ENCODE results near the gene DENND1A. TPM values are rescaled to one million over a fixed set of nuclear protein-coding genes. Genes with fewer than 3 reads are reported as not detected.

Gene DENND1A
- polyA plus RNA-seq, 2 donors, result 4.6 to 4.8 TPM

DNA sequence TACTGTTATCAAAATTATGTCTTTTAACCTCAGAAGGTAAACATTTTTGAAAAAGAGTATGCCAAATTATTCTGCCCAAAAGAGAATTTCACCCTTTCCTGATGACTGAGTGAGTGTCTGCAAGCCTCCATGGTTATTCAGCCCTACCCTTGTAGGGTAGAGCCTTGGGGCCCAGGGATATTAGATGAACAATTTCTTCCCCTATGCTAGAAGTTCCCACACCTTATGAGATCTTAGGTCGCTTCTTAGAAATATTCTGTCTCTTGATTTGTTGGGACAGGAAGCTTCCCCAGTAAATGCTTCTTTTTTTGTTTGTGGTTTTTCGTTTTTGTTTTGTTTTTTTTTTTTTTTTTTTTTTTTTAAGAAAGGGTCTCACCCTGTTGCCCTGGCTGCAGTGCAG is 570.8 kb downstream of the DENND1A start:
- 59 to 66% methylated on average over 2 of the region's 2 CpGs for WGBS, 2 donors
- Histone ChIP-seq H3K4me3 (ENCODE audit: low read depth in 1 of 2, low read length in 2 of 2) (no peak overlapping the region), H3K9me3 (ENCODE audit: control insufficient read depth in 2 of 2, insufficient read depth in 1 of 2, low read depth in 1 of 2, low read length in 1 of 2) (no peaks in the 10 kb centered on the region), H3K36me3 (ENCODE audit: control insufficient read depth in 2 of 2, insufficient read depth in 2 of 2, low read length in 1 of 2) (no peaks in the 10 kb centered on the region), H3K4me1 (ENCODE audit: control insufficient read depth in 2 of 2, insufficient read depth in 2 of 2, low read length in 1 of 2) (peaks cover 2 to 4% of the 10 kb centered on the region in 2 donors), H3K27ac (ENCODE audit: low read depth in 2 of 2, low read length in 1 of 2) (no peak overlapping the region), H3K27me3 (ENCODE audit: control insufficient read depth in 1 of 2, insufficient read depth in 2 of 2, low read length in 2 of 2) (no peaks in the 10 kb centered on the region)

DNA sequence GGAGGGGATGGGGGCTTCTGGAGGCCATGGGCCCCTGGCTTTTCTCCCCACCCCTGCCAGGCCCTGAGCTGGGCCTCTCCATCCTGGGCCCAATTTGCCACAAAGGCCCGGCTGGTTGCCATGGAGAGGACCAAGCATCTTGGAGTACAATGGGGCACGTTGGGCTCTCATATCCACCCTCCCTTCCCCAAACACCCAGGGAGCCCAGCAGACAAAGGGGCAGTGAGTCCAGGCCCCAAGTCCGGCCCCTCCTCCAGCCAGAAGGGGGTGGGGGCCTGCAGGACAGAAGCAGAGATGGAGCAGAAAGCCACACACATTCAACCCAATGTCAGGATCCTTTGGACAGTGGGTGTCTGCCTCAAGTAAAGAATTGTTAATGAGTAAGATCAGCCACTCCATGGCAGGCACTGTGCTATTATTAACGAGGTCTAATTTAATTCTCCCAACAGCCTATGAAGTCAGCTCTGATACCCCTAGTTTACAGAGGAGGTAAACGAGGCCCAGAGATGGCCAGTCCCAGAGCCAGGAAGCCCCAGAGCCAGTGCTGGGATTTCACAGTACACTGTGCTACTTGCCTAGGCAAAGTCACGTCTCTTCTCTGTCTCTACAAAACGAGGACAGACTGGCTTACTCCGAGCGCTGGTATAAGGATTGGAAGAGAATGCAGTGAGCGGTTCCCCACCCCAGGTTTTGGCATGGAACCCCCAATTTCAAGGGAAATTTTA is 571.6 kb downstream of the DENND1A start:
- Histone ChIP-seq H3K4me3 (ENCODE audit: low read depth in 1 of 2, low read length in 2 of 2) (no peak overlapping the region), H3K27me3 (ENCODE audit: control insufficient read depth in 1 of 2, insufficient read depth in 2 of 2, low read length in 2 of 2) (no peaks in the 10 kb centered on the region), H3K27ac (ENCODE audit: low read depth in 2 of 2, low read length in 1 of 2) (no peak overlapping the region), H3K36me3 (ENCODE audit: control insufficient read depth in 2 of 2, insufficient read depth in 2 of 2, low read length in 1 of 2) (no peaks in the 10 kb centered on the region), H3K4me1 (ENCODE audit: control insufficient read depth in 2 of 2, insufficient read depth in 2 of 2, low read length in 1 of 2) (peaks cover 2 to 4% of the 10 kb centered on the region in 2 donors), H3K9me3 (ENCODE audit: control insufficient read depth in 2 of 2, insufficient read depth in 1 of 2, low read depth in 1 of 2, low read length in 1 of 2) (no peaks in the 10 kb centered on the region)
- 78 to 79% methylated on average over 10 of the region's 10 CpGs for WGBS, 2 donors

DNA sequence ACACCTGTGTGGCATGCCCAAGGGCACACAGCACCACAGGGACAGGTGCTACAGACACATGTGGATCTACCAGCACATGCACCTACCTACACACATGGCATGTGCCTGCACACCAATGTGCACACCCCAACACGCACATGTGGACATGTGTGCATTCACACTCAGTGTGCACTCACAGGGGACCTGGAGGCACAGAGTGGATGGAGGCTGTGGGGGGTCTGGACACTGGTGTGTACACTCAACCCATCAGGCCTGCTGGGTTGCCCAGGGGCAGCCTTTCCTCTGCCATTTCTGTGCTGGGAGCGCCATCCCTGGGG is 572.2 kb downstream of the DENND1A start:
- H3K4me3 ChIP-seq (ENCODE audit: low read depth in 1 of 2, low read length in 2 of 2), result no peak overlapping the region
- 86 to 97% methylated on average over 2 of the region's 2 CpGs for WGBS, 2 donors
- no peaks in the 10 kb centered on the region for H3K36me3 ChIP-seq (ENCODE audit: control insufficient read depth in 2 of 2, insufficient read depth in 2 of 2, low read length in 1 of 2)
- H3K9me3 ChIP-seq (ENCODE audit: control insufficient read depth in 2 of 2, insufficient read depth in 1 of 2, low read depth in 1 of 2, low read length in 1 of 2), result no peaks in the 10 kb centered on the region
- no peak overlapping the region for H3K27ac ChIP-seq (ENCODE audit: low read depth in 2 of 2, low read length in 1 of 2)
- no peaks in the 10 kb centered on the region for H3K27me3 ChIP-seq (ENCODE audit: control insufficient read depth in 1 of 2, insufficient read depth in 2 of 2, low read length in 2 of 2)
- H3K4me1 ChIP-seq (ENCODE audit: control insufficient read depth in 2 of 2, insufficient read depth in 2 of 2, low read length in 1 of 2), result peaks cover 2 to 8% of the 10 kb centered on the region in 2 donors

DNA sequence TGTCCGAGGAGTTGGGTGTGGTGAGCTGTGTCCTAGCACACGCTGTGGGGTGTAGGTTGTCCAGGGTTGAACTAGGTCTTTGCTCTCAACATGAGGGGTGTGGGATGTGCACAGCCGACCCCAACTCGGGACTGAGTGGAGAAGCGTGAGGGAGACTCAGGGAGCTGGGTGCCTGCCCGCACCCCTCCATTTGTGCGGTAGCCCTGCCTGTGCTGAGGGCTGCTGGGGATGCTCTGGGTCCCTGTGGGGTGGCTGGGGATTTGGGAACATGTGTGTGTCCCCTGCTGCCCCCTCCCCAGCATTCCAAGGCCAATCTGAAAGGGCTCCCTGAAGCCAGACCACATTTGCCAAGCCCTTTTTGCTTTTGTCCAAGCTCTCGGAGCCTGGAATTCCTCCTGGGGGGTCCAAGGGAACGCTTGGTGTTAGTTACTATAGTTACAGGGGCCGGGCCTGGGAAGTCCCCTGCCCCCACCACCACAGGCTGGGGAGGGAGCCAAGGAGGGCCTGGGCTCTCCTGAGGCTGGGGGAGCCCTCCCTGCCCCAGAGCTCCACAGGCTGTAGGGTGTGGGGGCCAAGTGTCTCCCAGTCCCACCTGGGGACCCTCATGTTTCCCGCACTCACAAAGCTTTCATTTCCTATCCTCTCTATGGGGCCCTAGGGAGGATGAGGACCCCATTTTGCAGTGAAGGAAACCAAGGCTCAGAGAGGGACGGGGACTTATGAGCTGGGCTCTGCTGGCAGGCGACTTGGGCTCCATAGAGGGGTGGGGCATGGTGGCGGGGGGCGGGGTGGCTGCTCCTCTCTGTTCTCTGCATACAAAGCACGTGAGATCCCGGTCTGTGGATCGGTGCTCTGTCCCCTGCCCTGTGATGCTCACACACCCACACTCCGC is 572.8 kb downstream of the DENND1A start:
- no peaks in the 10 kb centered on the region for H3K36me3 ChIP-seq (ENCODE audit: control insufficient read depth in 2 of 2, insufficient read depth in 2 of 2, low read length in 1 of 2)
- H3K27me3 ChIP-seq (ENCODE audit: control insufficient read depth in 1 of 2, insufficient read depth in 2 of 2, low read length in 2 of 2), result no peaks in the 10 kb centered on the region
- no peak overlapping the region for H3K4me3 ChIP-seq (ENCODE audit: low read depth in 1 of 2, low read length in 2 of 2)
- H3K4me1 ChIP-seq (ENCODE audit: control insufficient read depth in 2 of 2, insufficient read depth in 2 of 2, low read length in 1 of 2), result peaks cover 2 to 10% of the 10 kb centered on the region in 2 donors
- WGBS, 2 donors, result 69 to 72% methylated on average over 19 of the region's 19 CpGs
- H3K9me3 ChIP-seq (ENCODE audit: control insufficient read depth in 2 of 2, insufficient read depth in 1 of 2, low read depth in 1 of 2, low read length in 1 of 2), result no peaks in the 10 kb centered on the region
- no peak overlapping the region for H3K27ac ChIP-seq (ENCODE audit: low read depth in 2 of 2, low read length in 1 of 2)

DNA sequence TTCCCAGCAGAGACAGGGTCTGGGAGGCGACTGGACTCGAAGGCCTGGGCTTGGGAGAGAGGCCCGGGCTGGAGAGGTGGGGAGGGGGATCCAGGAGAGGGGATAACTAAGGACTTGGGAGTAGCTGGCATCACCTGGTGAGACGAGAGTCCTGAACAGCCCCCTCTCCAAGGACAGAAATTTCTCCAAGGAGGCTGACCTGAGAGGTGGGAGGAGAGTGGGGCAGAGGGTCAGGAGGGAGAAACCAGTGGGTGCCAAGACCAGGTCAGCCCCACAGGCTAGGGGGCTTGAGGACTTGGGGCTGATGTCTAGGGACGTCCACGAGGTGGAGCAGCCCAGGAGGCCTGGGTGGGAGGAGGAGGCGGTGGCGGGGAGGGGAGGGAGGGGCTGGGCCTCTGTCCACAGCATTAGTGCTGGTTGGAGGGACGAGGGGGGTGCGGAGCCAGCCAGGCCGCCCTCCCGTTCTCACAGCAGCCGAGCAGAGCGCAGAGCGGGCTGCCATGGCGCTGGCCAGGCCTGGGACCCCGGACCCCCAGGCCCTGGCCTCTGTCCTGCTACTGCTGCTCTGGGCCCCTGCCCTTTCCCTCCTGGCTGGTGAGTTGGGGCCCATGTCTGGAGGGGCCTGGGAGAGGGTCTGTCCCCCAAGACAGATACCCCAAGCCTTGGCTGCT is 574.0 kb downstream of the DENND1A start, which contains the start of gene CRB2:
CRB2 (plus strand) TSS at position 437 of the 671 bp plus-strand sequence; CDS start at position 501, 64 bp downstream.
- WGBS, 2 donors, result 63 to 64% methylated on average over 15 to 17 of the region's 17 CpGs
- H3K4me3 ChIP-seq (ENCODE audit: low read depth in 1 of 2, low read length in 2 of 2), result no peak within 1 kb of the TSS
- H3K27ac ChIP-seq (ENCODE audit: low read depth in 2 of 2, low read length in 1 of 2), result no peak within 1 kb of the TSS
- no peaks in the 10 kb centered on the region for H3K36me3 ChIP-seq (ENCODE audit: control insufficient read depth in 2 of 2, insufficient read depth in 2 of 2, low read length in 1 of 2)
- H3K4me1 ChIP-seq (ENCODE audit: control insufficient read depth in 2 of 2, insufficient read depth in 2 of 2, low read length in 1 of 2), result peaks cover 2 to 10% of the 10 kb centered on the region in 2 donors
- no peaks in the 10 kb centered on the region for H3K27me3 ChIP-seq (ENCODE audit: control insufficient read depth in 1 of 2, insufficient read depth in 2 of 2, low read length in 2 of 2)
- H3K9me3 ChIP-seq (ENCODE audit: control insufficient read depth in 2 of 2, insufficient read depth in 1 of 2, low read depth in 1 of 2, low read length in 1 of 2), result no peaks in the 10 kb centered on the region

DNA sequence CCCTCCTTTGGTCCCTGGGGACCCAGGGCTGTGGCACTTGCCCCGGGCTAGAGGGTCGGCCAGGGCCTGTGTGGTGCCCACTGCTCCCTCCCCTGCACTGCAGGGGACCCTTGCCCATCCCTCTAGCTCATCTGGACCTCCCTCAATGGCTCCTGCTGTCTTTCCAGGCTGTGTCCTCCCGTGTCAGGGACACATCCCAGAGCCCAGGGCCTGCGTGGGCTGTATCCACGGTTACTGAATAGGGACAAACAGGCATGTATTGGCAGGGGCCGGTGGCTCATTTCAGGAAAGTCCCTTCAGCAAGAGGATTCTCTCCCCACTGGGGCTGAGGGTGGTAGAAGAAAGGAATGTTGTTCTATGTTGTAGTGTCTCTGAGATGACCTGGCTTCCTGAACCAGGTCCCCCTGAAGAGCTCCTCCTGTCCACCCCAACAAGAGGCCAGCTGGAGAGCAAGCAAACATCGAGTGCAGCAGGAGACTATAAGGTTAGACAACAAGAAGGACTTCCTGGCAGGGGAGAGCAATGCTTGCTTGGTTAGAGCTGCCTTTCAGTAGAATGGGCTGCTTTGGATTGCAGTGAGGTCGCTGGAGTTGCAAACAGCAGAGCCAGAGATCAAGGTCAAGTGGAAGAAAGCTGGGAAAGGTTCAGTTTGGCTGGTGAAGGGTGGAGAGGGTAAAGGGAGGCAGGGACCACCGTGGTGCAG is 575.0 kb downstream of the DENND1A start:
- Histone ChIP-seq H3K4me1 (ENCODE audit: control insufficient read depth in 2 of 2, insufficient read depth in 2 of 2, low read length in 1 of 2) (peaks cover 2 to 6% of the 10 kb centered on the region in 2 donors), H3K27me3 (ENCODE audit: control insufficient read depth in 1 of 2, insufficient read depth in 2 of 2, low read length in 2 of 2) (no peaks in the 10 kb centered on the region), H3K27ac (ENCODE audit: low read depth in 2 of 2, low read length in 1 of 2) (no peak overlapping the region), H3K36me3 (ENCODE audit: control insufficient read depth in 2 of 2, insufficient read depth in 2 of 2, low read length in 1 of 2) (no peaks in the 10 kb centered on the region), H3K9me3 (ENCODE audit: control insufficient read depth in 2 of 2, insufficient read depth in 1 of 2, low read depth in 1 of 2, low read length in 1 of 2) (no peaks in the 10 kb centered on the region), H3K4me3 (ENCODE audit: low read depth in 1 of 2, low read length in 2 of 2) (no peak overlapping the region)
- WGBS, 2 donors, result 34 to 41% methylated on average over 8 to 9 of the region's 9 CpGs

DNA sequence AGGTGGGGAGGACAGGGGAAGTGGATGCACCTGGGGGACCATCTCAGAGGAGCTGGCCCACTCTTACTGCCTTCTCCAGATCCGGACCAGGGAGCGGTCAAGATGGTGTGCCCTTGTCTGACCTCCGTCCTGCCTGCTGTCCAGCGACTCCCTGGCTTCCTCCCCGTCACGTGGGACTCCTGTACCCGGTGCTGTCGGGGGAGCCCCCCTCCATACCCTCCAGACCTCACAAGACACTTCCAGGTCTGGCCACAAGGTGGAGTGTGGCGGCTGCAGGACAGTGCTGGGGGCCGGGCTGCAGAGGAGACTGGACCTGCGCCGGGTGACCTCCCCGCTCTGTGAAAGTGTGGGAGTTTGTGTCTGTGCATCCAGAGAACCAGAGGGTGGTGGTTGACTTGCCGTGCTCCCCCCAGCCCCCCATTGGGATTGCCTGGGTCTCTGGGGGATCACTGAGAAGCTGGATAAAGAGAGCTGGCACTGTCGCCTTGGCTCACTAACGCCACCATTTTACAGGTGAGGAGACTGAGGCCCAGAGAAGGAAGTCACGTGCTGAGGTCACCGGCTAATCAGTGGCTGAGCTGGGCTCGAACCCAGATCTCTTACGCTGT is 575.8 kb downstream of the DENND1A start:
- Histone ChIP-seq H3K36me3 (ENCODE audit: control insufficient read depth in 2 of 2, insufficient read depth in 2 of 2, low read length in 1 of 2) (no peaks in the 10 kb centered on the region), H3K27me3 (ENCODE audit: control insufficient read depth in 1 of 2, insufficient read depth in 2 of 2, low read length in 2 of 2) (no peaks in the 10 kb centered on the region), H3K27ac (ENCODE audit: low read depth in 2 of 2, low read length in 1 of 2) (no peak overlapping the region), H3K4me1 (ENCODE audit: control insufficient read depth in 2 of 2, insufficient read depth in 2 of 2, low read length in 1 of 2) (peaks cover 2 to 10% of the 10 kb centered on the region in 2 donors), H3K9me3 (ENCODE audit: control insufficient read depth in 2 of 2, insufficient read depth in 1 of 2, low read depth in 1 of 2, low read length in 1 of 2) (no peaks in the 10 kb centered on the region), H3K4me3 (ENCODE audit: low read depth in 1 of 2, low read length in 2 of 2) (no peak overlapping the region)
- 28 to 32% methylated on average over 20 of the region's 20 CpGs for WGBS, 2 donors

DNA sequence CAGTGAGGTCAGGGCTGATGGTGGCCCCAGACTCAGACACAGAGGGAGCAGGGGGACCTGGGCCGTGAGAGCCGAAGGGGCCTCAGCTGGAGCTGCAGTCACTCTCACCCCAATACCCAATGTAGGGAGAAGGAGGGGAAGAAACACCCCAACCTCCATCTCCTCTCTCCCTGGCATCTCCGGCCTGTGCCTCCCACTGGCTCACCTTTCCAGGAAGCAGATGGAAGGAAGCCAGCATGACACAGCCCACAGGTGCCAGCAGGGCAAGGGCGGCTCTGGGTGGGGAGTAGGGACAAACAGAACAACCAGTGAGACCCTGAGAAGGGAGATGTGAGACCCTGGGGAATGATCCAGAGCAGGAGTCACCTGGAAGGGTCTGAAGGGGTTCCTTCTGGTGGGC is 576.9 kb downstream of the DENND1A start:
- Histone ChIP-seq H3K27ac (ENCODE audit: low read depth in 2 of 2, low read length in 1 of 2) (peak overlapping the region in 1 of 2 donors; percentile 71), H3K4me1 (ENCODE audit: control insufficient read depth in 2 of 2, insufficient read depth in 2 of 2, low read length in 1 of 2) (peaks cover 2 to 10% of the 10 kb centered on the region in 2 donors), H3K27me3 (ENCODE audit: control insufficient read depth in 1 of 2, insufficient read depth in 2 of 2, low read length in 2 of 2) (no peaks in the 10 kb centered on the region), H3K9me3 (ENCODE audit: control insufficient read depth in 2 of 2, insufficient read depth in 1 of 2, low read depth in 1 of 2, low read length in 1 of 2) (no peaks in the 10 kb centered on the region), H3K36me3 (ENCODE audit: control insufficient read depth in 2 of 2, insufficient read depth in 2 of 2, low read length in 1 of 2) (no peaks in the 10 kb centered on the region), H3K4me3 (ENCODE audit: low read depth in 1 of 2, low read length in 2 of 2) (no peak overlapping the region)
- WGBS, 2 donors, result 42 to 46% methylated on average over 4 of the region's 4 CpGs

Measured in esophagus (tissue), 2 donors.